GM21526 (cell line): ENCODE data around the gene CBY1.
A peak's percentile ranks its signal among the peaks of the same experiment; 100 is the strongest.

ENCODE experiments used
- ATAC-seq: cut with Tn5 transposase; IDR thresholded peaks from one replicate; pipeline ENCODE4 v1.9.1; 2021; ENCODE audit warnings: moderate library complexity; ENCODE audit not compliant: unreplicated experiment, low FRiP score

CBY1 gene

GRCh38 chr22:38645430-38645829 is 11.0 kb upstream of the CBY1 start:
- ATAC-seq: no peak

- no peak for ATAC-seq
These were observed 6.5 kb upstream of the CBY1 start for GRCh38 chr22:38649841-38650522.

GRCh38 chr22:38652859-38653258 is 3.6 kb upstream of the CBY1 start:
- no peak for ATAC-seq

GRCh38 chr22:38653741-38654140 is 2.7 kb upstream of the CBY1 start:
- no peak for ATAC-seq

GRCh38 chr22:38655519-38656255 is 751 bp upstream of the CBY1 start:
- ATAC-seq: no peak

- peak; percentile 31 for ATAC-seq
These were observed 839 bp downstream of the CBY1 start for GRCh38 chr22:38657045-38657909.

- ATAC-seq: no peak
These were observed 18.4 kb downstream of the CBY1 start for GRCh38 chr22:38674888-38675287.

GRCh38 chr22:38675833-38676232 is 19.4 kb downstream of the CBY1 start:
- ATAC-seq: no peak

- ATAC-seq: peak; percentile 76
These were observed 25.3 kb downstream of the CBY1 start, which contains the start of gene TOMM22 for GRCh38 chr22:38681582-38682335. TOMM22 (plus strand) TSS chr22:38681957; CDS start chr22:38681979, 22 bp downstream.

GRCh38 chr22:38684895-38685294 is 28.5 kb downstream of the CBY1 start:
- ATAC-seq: no peak

- no peak for ATAC-seq
These were observed 29.3 kb downstream of the CBY1 start for GRCh38 chr22:38685761-38686160.

GRCh38 chr22:38689651-38690050 is 33.2 kb downstream of the CBY1 start:
- no peak for ATAC-seq

GRCh38 chr22:38694049-38694448 is 37.6 kb downstream of the CBY1 start:
- ATAC-seq: no peak

- ATAC-seq: no peak
These were observed 38.5 kb downstream of the CBY1 start for GRCh38 chr22:38694940-38695339.

GRCh38 chr22:38696606-38697424 is 40.4 kb downstream of the CBY1 start:
- no peak for ATAC-seq

- ATAC-seq: no peak
These were observed 41.1 kb downstream of the CBY1 start for GRCh38 chr22:38697425-38698089.

GRCh38 chr22:38698407-38699094 is 42.1 kb downstream of the CBY1 start:
- ATAC-seq: no peak

GRCh38 chr22:38699143-38699542 is 42.7 kb downstream of the CBY1 start:
- ATAC-seq: no peak
